Neural progenitor cell (in vitro differentiated cells): ENCODE measurements around the gene TNPO2. TPM values are rescaled to one million over a fixed set of nuclear protein-coding genes. Genes with fewer than 3 reads are reported as not detected.

Source experiments
- DNase-seq: peaks from one replicate; pipeline ENCODE4 v3.0.0-alpha.2; 2016; ENCODE audit warnings: low spot score
- H2AFZ ChIP-seq: fragments of 200-600 bp; sonication (generic); replicated peaks from 2 replicates; pipeline ENCODE4 v1.6.1; 2016; ENCODE audit warnings: antibody characterized with exemption
- H3F3A ChIP-seq: fragments of 200-600 bp; sonication (generic); 2 replicates; pipeline ENCODE4 v1.6.1; 2016; ENCODE audit warnings: antibody characterized with exemption, low read depth
- H3K27ac ChIP-seq: fragments of 200-600 bp; sonication (generic); 2 replicates; pipeline ENCODE4 v1.5.1; 2016; ENCODE audit warnings: mild to moderate bottlenecking
- H3K27me3 ChIP-seq: fragments of 200-600 bp; sonication (generic); 2 replicates; pipeline ENCODE4 v1.6.1; 2016; ENCODE audit warnings: mild to moderate bottlenecking, moderate library complexity
- H3K36me3 ChIP-seq: fragments of 200-600 bp; sonication (generic); 2 replicates; pipeline ENCODE4 v1.5.1; 2016
- H3K4me1 ChIP-seq: fragments of 200-600 bp; sonication (generic); 2 replicates; pipeline ENCODE4 v1.6.1; 2016; ENCODE audit warnings: mixed run types
- H3K4me2 ChIP-seq: fragments of 200-600 bp; sonication (generic); 2 replicates; pipeline ENCODE4 v1.6.1; 2016
- H3K4me3 ChIP-seq: fragments of 200-600 bp; sonication (generic); 2 replicates; pipeline ENCODE4 v1.5.1; 2016
- H3K79me2 ChIP-seq: fragments of 200-600 bp; sonication (generic); 2 replicates; pipeline ENCODE4 v1.6.1; 2016; ENCODE audit warnings: low read depth
- H3K9ac ChIP-seq: fragments of 200-600 bp; sonication (generic); 2 replicates; pipeline ENCODE4 v1.6.1; 2016
- H3K9me3 ChIP-seq: fragments of 200-600 bp; sonication (generic); 2 replicates; pipeline ENCODE4 v1.5.1; 2016; ENCODE audit warnings: low read depth
- H4K20me1 ChIP-seq: fragments of 200-600 bp; sonication (generic); 2 replicates; pipeline ENCODE4 v1.6.1; 2016; ENCODE audit warnings: low read depth
- H3K27ac Mint-ChIP-seq: 3 replicates; pipeline ENCODE4 v1.8.0; 2021; ENCODE audit warnings: mixed read lengths
- H3K27me3 Mint-ChIP-seq: 2 replicates; pipeline ENCODE4 v1.8.0; 2022; ENCODE audit warnings: low read depth, mild to moderate bottlenecking, inconsistent platforms, moderate library complexity, mixed read lengths; ENCODE audit not compliant: insufficient read depth
- H3K36me3 Mint-ChIP-seq: 3 replicates; pipeline ENCODE4 v1.8.0; 2021; ENCODE audit warnings: mixed read lengths
- H3K4me1 Mint-ChIP-seq: 3 replicates; pipeline ENCODE4 v1.8.0; 2021; ENCODE audit warnings: mixed read lengths
- H3K4me3 Mint-ChIP-seq: 3 replicates; pipeline ENCODE4 v1.8.0; 2021; ENCODE audit warnings: mild to moderate bottlenecking, moderate library complexity, mixed read lengths
- H3K9me3 Mint-ChIP-seq: 3 replicates; pipeline ENCODE4 v1.8.0; 2020; ENCODE audit warnings: mixed read lengths
- EZH2 ChIP-seq: fragments of 200-600 bp; sonication (generic); IDR thresholded peaks from 2 replicates; pipeline ENCODE4 v1.6.1; 2017; ENCODE audit warnings: antibody characterized with exemption, mild to moderate bottlenecking, moderate library complexity
- EZH2phosphoT487 ChIP-seq: fragments of 200-600 bp; sonication (generic); IDR thresholded peaks from 2 replicates; pipeline ENCODE4 v1.6.1; 2017; ENCODE audit warnings: antibody characterized with exemption
- total RNA-seq: library from RNA; depleted of rRNA; stranded (reverse); fragments of >200 nt; gene quantifications from 2 replicates; pipeline ENCODE4 v1.2.3, GENCODE V29; 2015; ENCODE audit warnings: low replicate concordance
- TF ChIP-seq, protein P1 (sequence below): fragments of 200-600 bp; sonication (generic); IDR thresholded peaks from 2 replicates; pipeline ENCODE4 v1.5.1; 2017; ENCODE audit warnings: antibody characterized with exemption, mild to moderate bottlenecking

TNPO2 gene
- total RNA-seq, 1 donor from 2014 or later = 58.1 TPM

DNA sequence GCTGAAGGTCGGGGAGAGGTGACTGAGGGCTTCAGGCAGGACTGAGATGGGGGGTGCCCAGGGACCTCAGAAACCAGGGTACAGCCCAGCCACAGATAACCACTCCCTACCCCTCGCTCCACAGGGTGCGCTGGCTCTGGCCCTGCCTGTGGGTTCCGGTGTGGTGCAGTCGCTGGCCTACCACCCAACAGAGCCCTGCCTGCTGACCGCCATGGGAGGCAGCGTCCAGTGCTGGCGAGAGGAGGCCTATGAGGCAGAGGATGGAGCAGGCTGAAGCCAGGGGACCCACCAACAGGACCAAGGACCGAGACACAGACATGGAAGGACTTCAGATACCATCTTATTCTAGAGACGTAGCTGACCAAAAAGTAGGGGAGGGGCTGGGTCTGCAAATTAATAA lies 48.3 kb downstream of the TNPO2 start:
- H3K9me3 Mint-ChIP-seq = no peaks in the 10 kb centered on the region
- TF ChIP-seq, protein P1, sequence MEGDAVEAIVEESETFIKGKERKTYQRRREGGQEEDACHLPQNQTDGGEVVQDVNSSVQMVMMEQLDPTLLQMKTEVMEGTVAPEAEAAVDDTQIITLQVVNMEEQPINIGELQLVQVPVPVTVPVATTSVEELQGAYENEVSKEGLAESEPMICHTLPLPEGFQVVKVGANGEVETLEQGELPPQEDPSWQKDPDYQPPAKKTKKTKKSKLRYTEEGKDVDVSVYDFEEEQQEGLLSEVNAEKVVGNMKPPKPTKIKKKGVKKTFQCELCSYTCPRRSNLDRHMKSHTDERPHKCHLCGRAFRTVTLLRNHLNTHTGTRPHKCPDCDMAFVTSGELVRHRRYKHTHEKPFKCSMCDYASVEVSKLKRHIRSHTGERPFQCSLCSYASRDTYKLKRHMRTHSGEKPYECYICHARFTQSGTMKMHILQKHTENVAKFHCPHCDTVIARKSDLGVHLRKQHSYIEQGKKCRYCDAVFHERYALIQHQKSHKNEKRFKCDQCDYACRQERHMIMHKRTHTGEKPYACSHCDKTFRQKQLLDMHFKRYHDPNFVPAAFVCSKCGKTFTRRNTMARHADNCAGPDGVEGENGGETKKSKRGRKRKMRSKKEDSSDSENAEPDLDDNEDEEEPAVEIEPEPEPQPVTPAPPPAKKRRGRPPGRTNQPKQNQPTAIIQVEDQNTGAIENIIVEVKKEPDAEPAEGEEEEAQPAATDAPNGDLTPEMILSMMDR = no peak
- TF ChIP-seq EZH2 (no peak), EZH2phosphoT487 (no peak)
- peaks cover 4% of the 10 kb centered on the region for H3K4me1 Mint-ChIP-seq
- no peak overlapping the region for H3K4me3 Mint-ChIP-seq
- no peak overlapping the region for H2AFZ ChIP-seq
- peaks cover 8% of the 10 kb centered on the region for H3K27me3 Mint-ChIP-seq
- H3K27ac Mint-ChIP-seq = no peak overlapping the region
- no peak for DNase-seq
- no peak overlapping the region for H3K4me3 ChIP-seq
- peaks cover 6% of the 10 kb centered on the region for H4K20me1 ChIP-seq
- no peaks in the 10 kb centered on the region for H3K4me1 ChIP-seq
- H3F3A ChIP-seq = peaks cover 39% of the 10 kb centered on the region
- no peak overlapping the region for H3K27ac ChIP-seq
- H3K36me3 Mint-ChIP-seq = peaks cover 26% of the 10 kb centered on the region
- no peak overlapping the region for H3K9ac ChIP-seq
- peaks cover 14% of the 10 kb centered on the region for H3K79me2 ChIP-seq
- no peaks in the 10 kb centered on the region for H3K36me3 ChIP-seq
- H3K4me2 ChIP-seq = no peak overlapping the region
- H3K27me3 ChIP-seq = no peaks in the 10 kb centered on the region
- no peaks in the 10 kb centered on the region for H3K9me3 ChIP-seq

DNA sequence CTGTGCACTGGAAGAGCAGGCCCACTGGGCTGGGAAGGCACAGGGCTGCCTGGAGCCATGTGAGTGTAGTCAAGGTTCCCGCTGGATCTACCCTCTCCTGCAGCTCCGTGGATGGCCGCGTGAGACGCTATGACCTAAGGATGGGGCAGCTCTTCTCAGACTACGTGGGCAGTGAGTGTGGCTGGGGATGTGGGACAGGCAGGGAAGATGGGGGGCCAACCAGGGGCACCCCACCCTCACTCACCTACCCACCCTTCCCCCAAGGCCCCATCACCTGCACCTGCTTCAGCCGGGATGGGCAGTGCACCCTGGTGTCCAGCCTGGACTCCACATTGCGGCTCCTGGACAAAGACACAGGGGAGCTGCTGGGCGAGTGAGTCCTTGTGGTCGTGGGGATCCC lies 51.0 kb downstream of the TNPO2 start:
- no peak for TF ChIP-seq EZH2phosphoT487
- TF ChIP-seq, protein P1 = no peak
- Histone ChIP-seq H3K4me3 (no peak overlapping the region), H3K79me2 (peaks cover 25% of the 10 kb centered on the region), H2AFZ (no peak overlapping the region), H3K9me3 (no peaks in the 10 kb centered on the region), H3K4me1 (no peaks in the 10 kb centered on the region), H3K9ac (no peak overlapping the region), H3F3A (peaks cover 42% of the 10 kb centered on the region), H3K36me3 (no peaks in the 10 kb centered on the region), H4K20me1 (peaks cover 6% of the 10 kb centered on the region), H3K27me3 (no peaks in the 10 kb centered on the region), H3K27ac (no peak overlapping the region), H3K4me2 (no peak overlapping the region)
- peaks cover 16% of the 10 kb centered on the region for H3K27me3 Mint-ChIP-seq
- no peak overlapping the region for H3K27ac Mint-ChIP-seq
- no peak overlapping the region for H3K4me3 Mint-ChIP-seq
- peaks cover 15% of the 10 kb centered on the region for H3K36me3 Mint-ChIP-seq
- peaks cover 21% of the 10 kb centered on the region for H3K4me1 Mint-ChIP-seq
- H3K9me3 Mint-ChIP-seq = no peaks in the 10 kb centered on the region
- no peak for DNase-seq

DNA sequence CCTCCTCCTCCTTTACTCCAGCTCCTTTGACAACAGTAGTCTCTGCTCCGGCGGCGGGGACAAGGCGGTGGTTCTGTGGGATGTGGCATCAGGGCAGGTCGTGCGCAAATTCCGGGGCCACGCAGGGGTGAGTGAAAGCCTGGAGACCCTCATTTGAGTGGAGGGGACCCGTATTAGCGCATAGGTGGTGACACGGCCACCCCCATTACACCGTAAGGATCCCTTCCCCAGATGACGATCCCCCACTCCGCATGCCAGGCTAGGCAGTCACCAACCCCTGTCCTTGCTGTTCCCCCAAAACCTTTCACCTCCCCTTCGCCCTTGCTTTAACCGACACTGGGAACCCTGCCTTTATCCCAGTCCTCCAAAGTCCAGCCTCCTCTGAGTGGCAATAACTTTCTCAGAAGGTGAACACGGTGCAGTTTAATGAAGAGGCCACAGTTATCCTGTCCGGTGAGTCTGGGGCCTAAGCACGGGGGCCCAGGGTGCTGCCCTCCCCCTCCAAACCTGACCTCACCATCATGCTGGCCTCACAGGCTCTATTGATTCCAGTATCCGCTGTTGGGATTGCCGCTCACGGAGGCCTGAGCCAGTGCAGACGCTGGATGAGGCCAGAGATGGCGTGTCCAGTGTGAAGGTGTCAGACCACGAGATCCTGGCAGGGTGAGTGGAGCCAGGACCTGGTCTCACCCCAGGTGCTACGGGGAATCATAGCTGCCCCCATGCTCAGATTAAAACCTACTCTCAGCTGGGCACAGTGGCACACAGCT lies 53.4 kb downstream of the TNPO2 start:
- Histone ChIP-seq H4K20me1 (peaks cover 2% of the 10 kb centered on the region), H3K27ac (no peak overlapping the region), H2AFZ (peak overlapping the region; percentile 100), H3F3A (peaks cover 28% of the 10 kb centered on the region), H3K9me3 (no peaks in the 10 kb centered on the region), H3K79me2 (peaks cover 43% of the 10 kb centered on the region), H3K27me3 (no peaks in the 10 kb centered on the region), H3K36me3 (no peaks in the 10 kb centered on the region), H3K4me1 (peaks cover 7% of the 10 kb centered on the region), H3K4me3 (peak overlapping the region; percentile 87), H3K4me2 (peak overlapping the region; percentile 92), H3K9ac (peak overlapping the region; percentile 87)
- peak overlapping the region; percentile 99 for H3K27ac Mint-ChIP-seq
- H3K27me3 Mint-ChIP-seq = peaks cover 16% of the 10 kb centered on the region
- peaks cover 11% of the 10 kb centered on the region for H3K36me3 Mint-ChIP-seq
- no peak for DNase-seq
- H3K9me3 Mint-ChIP-seq = no peaks in the 10 kb centered on the region
- TF ChIP-seq EZH2phosphoT487 (no peak), EZH2 (no peak)
- TF ChIP-seq, protein P1 = no peak
- H3K4me3 Mint-ChIP-seq = peak overlapping the region; percentile 97
- H3K4me1 Mint-ChIP-seq = peaks cover 35% of the 10 kb centered on the region
